ENCODE data around the gene NDUFS1.
"Not testable (repeated sequence)": the region's sequence is repeated elsewhere in the genome, so short reads cannot be mapped to it uniquely, and the experiment has no call there.

Gene NDUFS1

DNA sequence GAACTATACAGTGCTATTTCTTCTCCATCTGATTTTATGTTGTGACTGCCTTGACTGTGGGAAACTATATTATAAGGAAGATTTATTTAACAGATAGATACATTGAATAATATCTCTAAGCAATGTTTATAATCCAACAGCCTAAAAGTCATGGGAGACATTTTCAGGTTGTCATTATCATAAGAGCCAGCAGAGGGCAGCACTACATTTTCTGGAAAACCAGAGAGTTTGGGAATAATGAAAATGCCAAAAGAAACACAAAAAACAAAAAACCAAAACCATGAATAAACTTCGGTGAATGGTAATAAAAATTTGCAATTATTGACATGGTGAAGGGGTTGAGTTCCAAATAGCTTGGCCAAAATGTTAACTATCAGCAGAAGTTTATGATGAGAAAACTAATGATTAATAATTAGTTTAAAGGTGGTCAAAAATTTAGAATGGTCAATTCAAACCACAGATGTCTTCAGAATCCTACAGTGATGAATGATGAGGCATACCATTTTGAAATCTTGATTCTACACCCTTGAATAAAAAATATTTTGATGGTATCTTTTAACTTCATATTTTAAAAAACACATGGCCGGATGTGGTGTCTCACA is 5.1 kb upstream of the NDUFS1 start:
- TF ChIP-seq CTCF (IDR thresholded peaks at IDR 0.05) = peak; percentile 63 to 70
- H3K36me3 ChIP-seq = peaks cover 28 to 41% (median 40%) of the 10 kb centered on the region in 3 donors
- no peak for DNase-seq

DNA sequence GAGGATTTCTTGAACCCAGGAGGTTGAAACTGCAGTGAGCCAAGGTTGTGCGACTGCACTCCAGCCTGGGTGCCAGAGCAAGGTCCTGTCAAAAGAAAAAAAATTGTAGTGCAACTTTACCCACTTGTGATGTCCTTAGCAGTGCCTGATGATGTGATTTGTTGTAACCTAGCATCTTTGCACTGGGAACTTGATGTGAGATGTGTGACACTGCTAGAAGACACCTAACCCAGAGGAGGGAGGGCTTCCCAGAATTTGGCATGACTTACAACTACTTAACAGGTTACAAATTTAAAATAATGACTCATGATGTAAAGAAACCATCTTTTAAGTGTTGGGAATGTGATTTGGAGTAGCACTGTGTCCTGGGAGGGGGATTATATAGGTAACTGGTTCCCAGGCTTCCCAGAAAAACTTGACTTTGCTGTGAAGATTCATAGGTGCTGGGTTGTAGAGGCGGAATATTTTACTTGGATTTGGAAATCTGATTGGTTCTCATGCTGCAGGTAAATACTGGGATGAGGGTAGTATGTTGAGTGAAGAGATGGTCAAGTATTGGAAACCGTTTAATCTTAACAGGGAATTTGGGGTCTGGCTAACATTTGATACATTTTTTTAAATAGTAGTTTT is 4.1 kb upstream of the NDUFS1 start:
- intact Hi-C loops (cut with DNase I; ENCODE audit: low total_unique reads) = loop anchor here (5.0 kb wide), 1 partner anchor 109 kb away; the partner anchor contains the start of gene ZDBF2
- no peak for DNase-seq
- no peak for TF ChIP-seq CTCF (IDR thresholded peaks at IDR 0.05)
- Histone ChIP-seq H3K4me1 (peaks cover 0 to 16% (median 11%) of the 10 kb centered on the region in 4 donors), H3K36me3 (peaks cover 28 to 38% (median 36%) of the 10 kb centered on the region in 3 donors), H3K27me3 (no peaks in the 10 kb centered on the region), H3K27ac (no peak overlapping the region), H3K4me3 (no peak overlapping the region), H3K9me3 (no peaks in the 10 kb centered on the region)

More for the DNA sequence above, 5.1 kb upstream of the NDUFS1 start:
- intact Hi-C loops (cut with DNase I; ENCODE audit: low total_unique reads) = loop anchor here (5.0 kb wide), 1 partner anchor 108 kb away; the partner anchor contains the start of gene ZDBF2
- Histone ChIP-seq H3K4me1 (peaks cover 0 to 16% (median 9%) of the 10 kb centered on the region in 4 donors), H3K4me3 (no peak overlapping the region), H3K27ac (no peak overlapping the region), H3K9me3 (no peaks in the 10 kb centered on the region), H3K27me3 (no peaks in the 10 kb centered on the region)

DNA sequence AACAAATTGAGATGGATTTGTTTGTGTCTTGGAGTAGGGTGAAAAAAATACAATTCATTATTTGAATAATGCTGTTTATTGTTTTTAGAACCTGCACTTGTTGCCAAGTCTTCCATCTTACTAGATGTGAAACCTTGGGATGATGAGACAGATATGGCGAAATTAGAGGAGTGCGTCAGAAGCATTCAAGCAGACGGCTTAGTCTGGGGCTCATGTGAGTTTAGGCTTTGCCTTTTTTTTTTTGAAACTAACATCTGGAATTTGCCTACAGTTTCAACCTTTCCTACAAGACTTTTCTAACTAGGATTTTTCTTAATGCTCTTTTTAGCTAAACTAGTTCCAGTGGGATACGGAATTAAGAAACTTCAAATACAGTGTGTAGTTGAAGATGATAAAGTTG is 3.2 kb upstream of the NDUFS1 start:
- H3K4me3 ChIP-seq, H3K27ac ChIP-seq: not testable (repeated sequence)
- intact Hi-C loops (cut with DNase I; ENCODE audit: low total_unique reads) = loop anchor here (5.0 kb wide), 1 partner anchor 110 kb away; the partner anchor contains the start of gene ZDBF2

GRCh38 chr2:206160807-206161179 is 1.5 kb upstream of the NDUFS1 start:
- Histone ChIP-seq H3K4me1 (peaks cover 0 to 38% (median 19%) of the 10 kb centered on the region in 4 donors), H3K36me3 (peaks cover 17 to 31% (median 26%) of the 10 kb centered on the region in 3 donors), H3K4me3 (peak overlapping the region; percentile 94 to 96), H3K9me3 (no peaks in the 10 kb centered on the region), H3K27ac (peak overlapping the region; percentile 92 to 96), H3K27me3 (no peaks in the 10 kb centered on the region)
- intact Hi-C loops (cut with DNase I; ENCODE audit: low total_unique reads) = loop anchor here (5.0 kb wide), 1 partner anchor 112 kb away; the partner anchor contains the start of gene ZDBF2
- TF ChIP-seq CTCF (IDR thresholded peaks at IDR 0.05) = no peak
- DNase-seq = no peak

More for the DNA sequence above, 3.2 kb upstream of the NDUFS1 start:
- H3K9me3 ChIP-seq, H3K27me3 ChIP-seq, DNase-seq: not testable (repeated sequence)
- peaks cover 19 to 31% (median 26%) of the 10 kb centered on the region in 3 donors for H3K36me3 ChIP-seq
- peaks cover 0 to 24% (median 17%) of the 10 kb centered on the region in 4 donors for H3K4me1 ChIP-seq

- H3K36me3 ChIP-seq = peaks cover 17 to 31% (median 25%) of the 10 kb centered on the region in 3 donors
- peaks cover 0 to 43% (median 21%) of the 10 kb centered on the region in 4 donors for H3K4me1 ChIP-seq
- H3K9me3 ChIP-seq = no peaks in the 10 kb centered on the region
- no peak for TF ChIP-seq CTCF (IDR thresholded peaks at IDR 0.05)
- no peak for DNase-seq
- H3K4me3 ChIP-seq = peak overlapping the region; percentile 94 to 96
- H3K27me3 ChIP-seq = no peaks in the 10 kb centered on the region
- peak overlapping the region; percentile 92 to 96 for H3K27ac ChIP-seq
- intact Hi-C loops (cut with DNase I; ENCODE audit: low total_unique reads) = loop anchor here (5.0 kb wide), 1 partner anchor 112 kb away; the partner anchor contains the start of gene ZDBF2
Measured at GRCh38 chr2:206160125-206160806, 1.0 kb upstream of the NDUFS1 start.

All from tibial artery (tissue), 4 donors.